Hepatocyte (in vitro differentiated cells): ENCODE data around the gene SUPV3L1. TPM values are rescaled to one million over a fixed set of nuclear protein-coding genes. Genes with fewer than 3 reads are reported as not detected.

Source experiments
- DNase-seq: peaks from one replicate; pipeline ENCODE4 v3.0.0-alpha.2; 2016; ENCODE audit warnings: low spot score
- H2AFZ ChIP-seq: fragments of 200-600 bp; sonication (generic); 2 replicates; pipeline ENCODE4 v1.6.0; 2016; ENCODE audit warnings: antibody characterized with exemption, mild to moderate bottlenecking
- H3K27ac ChIP-seq: fragments of 200-600 bp; sonication (generic); 2 replicates; pipeline ENCODE4 v1.5.1; 2016; ENCODE audit warnings: mild to moderate bottlenecking
- H3K27me3 ChIP-seq: fragments of 200-600 bp; sonication (generic); 2 replicates; pipeline ENCODE4 v1.6.1; 2016
- H3K36me3 ChIP-seq: fragments of 200-600 bp; sonication (generic); replicated peaks from 2 replicates; pipeline ENCODE4 v1.5.1; 2016; ENCODE audit warnings: low read depth; ENCODE audit not compliant: insufficient read depth
- H3K4me1 ChIP-seq: fragments of 200-600 bp; sonication (generic); 2 replicates; pipeline ENCODE4 v1.5.1; 2016; ENCODE audit warnings: mild to moderate bottlenecking, moderate library complexity; ENCODE audit not compliant: insufficient read depth
- H3K4me2 ChIP-seq: fragments of 200-600 bp; sonication (generic); 2 replicates; pipeline ENCODE4 v1.6.0; 2016
- H3K4me3 ChIP-seq: fragments of 200-600 bp; sonication (generic); 2 replicates; pipeline ENCODE4 v1.5.1; 2016; ENCODE audit warnings: mild to moderate bottlenecking
- H3K79me2 ChIP-seq: fragments of 200-600 bp; sonication (generic); 2 replicates; pipeline ENCODE4 v1.6.0; 2017; ENCODE audit warnings: mild to moderate bottlenecking
- H3K9me2 ChIP-seq: fragments of 200-600 bp; sonication (generic); replicated peaks from 2 replicates; pipeline ENCODE4 v1.6.0; 2017; ENCODE audit warnings: mild to moderate bottlenecking; ENCODE audit not compliant: insufficient read depth
- H3K9me3 ChIP-seq: fragments of 200-600 bp; sonication (generic); 2 replicates; pipeline ENCODE4 v1.5.1; 2016; ENCODE audit warnings: low read depth, mild to moderate bottlenecking
- H4K20me1 ChIP-seq: fragments of 200-600 bp; sonication (generic); 2 replicates; pipeline ENCODE4 v1.6.0; 2016; ENCODE audit warnings: mild to moderate bottlenecking; ENCODE audit not compliant: insufficient read depth, poor library complexity, severe bottlenecking
- EZH2 ChIP-seq: fragments of 200-600 bp; sonication (generic); IDR thresholded peaks from 2 replicates; pipeline ENCODE4 v1.6.1; 2016; ENCODE audit warnings: antibody characterized with exemption, mild to moderate bottlenecking, borderline replicate concordance
- EZH2phosphoT487 ChIP-seq: fragments of 200-600 bp; sonication (generic); IDR thresholded peaks from one replicate; pipeline ENCODE4 v1.6.1; 2018; ENCODE audit warnings: antibody characterized with exemption, mild to moderate bottlenecking, low read depth, moderate library complexity; ENCODE audit not compliant: unreplicated experiment, severe bottlenecking
- WGBS: methylation state at CpG from one replicate; pipeline ENCODE4 v1.1.6; 2016; ENCODE audit warnings: low lambda C conversion rate; ENCODE audit errors: missing lambda C conversion rate; 5-methylcytosine and 5-hydroxymethylcytosine counted together
- polyA plus RNA-seq: library from polyadenylated mRNA; unstranded; fragments of >200 nt; fragmentation: Nextera tagmentation; extraction: Ambion mirVana; gene quantifications from 2 replicates; pipeline ENCODE4 v1.2.1, GENCODE V29; 2016
- total RNA-seq: library from RNA; depleted of rRNA; stranded (reverse); fragments of >200 nt; gene quantifications from 2 replicates; pipeline ENCODE4 v1.2.3, GENCODE V29; 2014
- TF ChIP-seq, protein P1 (sequence below): fragments of 200-600 bp; sonication (generic); IDR thresholded peaks from 2 replicates; pipeline ENCODE4 v1.5.1; 2016; ENCODE audit warnings: antibody characterized with exemption, mild to moderate bottlenecking; ENCODE audit not compliant: poor library complexity

SUPV3L1 gene
- total and polyA plus RNA-seq, 2 experiments from 2014 or later, result 27.6 to 27.9 TPM

DNA sequence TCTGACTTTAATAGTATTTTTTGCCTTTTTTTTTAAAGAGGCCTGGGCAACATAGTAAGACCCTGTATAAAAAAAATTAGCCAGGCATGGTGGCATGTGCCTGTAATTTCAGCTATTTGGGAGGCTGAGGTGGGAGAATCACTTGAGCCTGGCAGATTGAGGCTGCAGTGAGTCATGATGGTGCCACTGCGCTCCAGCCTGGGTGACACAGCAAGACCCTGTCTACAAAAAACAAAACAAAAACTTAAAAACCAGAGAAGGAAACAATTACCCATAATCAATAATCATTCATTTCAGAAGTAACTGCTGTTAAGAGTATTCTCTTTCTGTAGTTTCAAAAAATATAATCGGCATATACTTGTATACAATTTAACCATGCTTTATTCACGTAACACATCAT is 28.1 kb upstream of the SUPV3L1 start:
- Histone ChIP-seq H3K79me2 (peaks cover 67% of the 10 kb centered on the region), H3K9me2 (no peaks in the 10 kb centered on the region), H2AFZ (no peak overlapping the region), H3K4me1 (no peaks in the 10 kb centered on the region), H3K27ac (no peak overlapping the region), H3K27me3 (no peaks in the 10 kb centered on the region), H3K36me3 (no peaks in the 10 kb centered on the region), H3K4me2 (no peak overlapping the region), H3K4me3 (no peak overlapping the region), H3K9me3 (no peaks in the 10 kb centered on the region), H4K20me1 (peaks cover 23% of the 10 kb centered on the region)
- no peak for DNase-seq
- TF ChIP-seq EZH2, result no peak
- no peak for TF ChIP-seq EZH2phosphoT487
- TF ChIP-seq, protein P1, sequence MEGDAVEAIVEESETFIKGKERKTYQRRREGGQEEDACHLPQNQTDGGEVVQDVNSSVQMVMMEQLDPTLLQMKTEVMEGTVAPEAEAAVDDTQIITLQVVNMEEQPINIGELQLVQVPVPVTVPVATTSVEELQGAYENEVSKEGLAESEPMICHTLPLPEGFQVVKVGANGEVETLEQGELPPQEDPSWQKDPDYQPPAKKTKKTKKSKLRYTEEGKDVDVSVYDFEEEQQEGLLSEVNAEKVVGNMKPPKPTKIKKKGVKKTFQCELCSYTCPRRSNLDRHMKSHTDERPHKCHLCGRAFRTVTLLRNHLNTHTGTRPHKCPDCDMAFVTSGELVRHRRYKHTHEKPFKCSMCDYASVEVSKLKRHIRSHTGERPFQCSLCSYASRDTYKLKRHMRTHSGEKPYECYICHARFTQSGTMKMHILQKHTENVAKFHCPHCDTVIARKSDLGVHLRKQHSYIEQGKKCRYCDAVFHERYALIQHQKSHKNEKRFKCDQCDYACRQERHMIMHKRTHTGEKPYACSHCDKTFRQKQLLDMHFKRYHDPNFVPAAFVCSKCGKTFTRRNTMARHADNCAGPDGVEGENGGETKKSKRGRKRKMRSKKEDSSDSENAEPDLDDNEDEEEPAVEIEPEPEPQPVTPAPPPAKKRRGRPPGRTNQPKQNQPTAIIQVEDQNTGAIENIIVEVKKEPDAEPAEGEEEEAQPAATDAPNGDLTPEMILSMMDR, result no peak
- 99% methylated on average over 3 of the region's 3 CpGs for WGBS

DNA sequence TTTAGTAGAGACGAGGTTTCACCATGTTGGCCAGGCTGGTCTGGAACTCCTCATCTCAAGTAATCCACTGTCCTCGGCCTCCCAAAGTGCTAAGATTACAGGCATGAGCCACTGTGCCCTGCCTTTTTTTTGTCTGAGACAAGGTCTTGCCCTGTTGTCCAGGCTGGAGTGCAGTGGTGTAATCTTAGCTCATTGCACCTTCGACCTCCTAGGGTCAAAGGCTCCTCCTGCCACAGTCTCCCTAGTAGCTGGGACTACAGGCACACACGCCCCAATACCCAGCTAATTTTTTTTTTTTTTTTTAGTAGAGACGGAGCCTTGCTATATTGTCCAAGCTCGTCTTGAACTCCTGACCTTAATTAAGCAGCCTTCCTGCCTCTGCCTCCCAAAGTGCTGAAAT is 26.8 kb upstream of the SUPV3L1 start:
- Histone ChIP-seq H3K79me2 (peaks cover 63% of the 10 kb centered on the region), H3K4me2 (no peak overlapping the region), H3K4me1 (no peaks in the 10 kb centered on the region), H3K9me2 (no peaks in the 10 kb centered on the region), H4K20me1 (peaks cover 19% of the 10 kb centered on the region), H2AFZ (no peak overlapping the region), H3K27ac (no peak overlapping the region), H3K4me3 (no peak overlapping the region), H3K9me3 (no peaks in the 10 kb centered on the region), H3K27me3 (no peaks in the 10 kb centered on the region), H3K36me3 (no peaks in the 10 kb centered on the region)
- DNase-seq, result no peak
- TF ChIP-seq EZH2 (no peak), EZH2phosphoT487 (no peak)
- TF ChIP-seq, protein P1, result no peak
- WGBS, result 85% methylated on average over 6 of the region's 6 CpGs

DNA sequence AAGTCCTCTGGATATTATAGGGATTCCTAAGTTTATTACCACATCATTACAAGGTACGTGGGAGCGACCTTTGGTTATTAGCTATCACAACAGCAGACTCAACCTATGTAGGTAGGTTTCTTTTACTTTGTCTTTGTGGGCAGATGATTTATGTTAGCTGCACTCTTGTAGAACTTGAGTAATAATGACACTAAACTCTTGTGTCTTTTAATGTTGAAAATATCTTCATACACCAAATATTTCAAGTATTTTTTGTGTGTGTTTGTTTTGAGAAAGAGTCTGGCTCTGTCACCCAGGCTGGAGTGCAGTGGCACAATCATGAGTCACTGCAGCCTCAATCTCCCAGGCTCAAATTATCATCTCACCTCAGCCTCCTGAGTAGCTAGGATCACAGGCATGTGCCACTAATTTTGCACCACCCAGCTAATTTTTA is 19.2 kb upstream of the SUPV3L1 start:
- H3K36me3 ChIP-seq, result no peaks in the 10 kb centered on the region
- no peak overlapping the region for H3K4me2 ChIP-seq
- TF ChIP-seq EZH2, result no peak

GRCh38 chr10:69168493-69168892 is 11.5 kb upstream of the SUPV3L1 start:
- no peaks in the 10 kb centered on the region for H3K27me3 ChIP-seq
- no peak overlapping the region for H2AFZ ChIP-seq
- WGBS, result 96% methylated on average over 4 of the region's 4 CpGs
- H3K36me3 ChIP-seq, result peaks cover 6% of the 10 kb centered on the region
- no peaks in the 10 kb centered on the region for H4K20me1 ChIP-seq
- no peaks in the 10 kb centered on the region for H3K4me1 ChIP-seq
- H3K9me2 ChIP-seq, result no peaks in the 10 kb centered on the region
- no peak overlapping the region for H3K27ac ChIP-seq
- no peak for DNase-seq
- H3K4me2 ChIP-seq, result no peak overlapping the region
- H3K79me2 ChIP-seq, result no peaks in the 10 kb centered on the region
- H3K9me3 ChIP-seq, result no peaks in the 10 kb centered on the region
- TF ChIP-seq, protein P1, result no peak
- TF ChIP-seq EZH2, result no peak
- no peak for TF ChIP-seq EZH2phosphoT487
- no peak overlapping the region for H3K4me3 ChIP-seq

More for the DNA sequence above, 19.2 kb upstream of the SUPV3L1 start:
- H3K9me3 ChIP-seq, result no peaks in the 10 kb centered on the region
- H4K20me1 ChIP-seq, result peaks cover 3% of the 10 kb centered on the region
- no peaks in the 10 kb centered on the region for H3K4me1 ChIP-seq
- no peaks in the 10 kb centered on the region for H3K27me3 ChIP-seq
- DNase-seq, result no peak
- H2AFZ ChIP-seq, result no peak overlapping the region
- H3K4me3 ChIP-seq, result no peak overlapping the region
- H3K9me2 ChIP-seq, result no peaks in the 10 kb centered on the region
- 83% methylated on average over 2 of the region's 2 CpGs for WGBS
- H3K79me2 ChIP-seq, result peaks cover 16% of the 10 kb centered on the region
- H3K27ac ChIP-seq, result no peak overlapping the region
